IMR-90 (cell line): Measurements from ENCODE around the gene PCYT1A.

Experiments
- BHLHE40 ChIP-seq: fragments of 150-350 bp; IDR thresholded peaks from 2 replicates; pipeline ENCODE4 v1.6.1; 2016; ENCODE audit warnings: mild to moderate bottlenecking, low read depth, low read length
- POLR2A ChIP-seq: IDR thresholded peaks from 2 replicates; pipeline ENCODE4 v1.6.1; 2012; ENCODE audit warnings: mild to moderate bottlenecking, low read depth, low read length
- TF ChIP-seq, protein P1 (sequence below): conservative IDR thresholded peaks from 2 replicates; pipeline ENCODE4 v1.5.1; 2012; ENCODE audit warnings: mild to moderate bottlenecking, low read depth, low read length, improper control_type of control experiment

DNA sequence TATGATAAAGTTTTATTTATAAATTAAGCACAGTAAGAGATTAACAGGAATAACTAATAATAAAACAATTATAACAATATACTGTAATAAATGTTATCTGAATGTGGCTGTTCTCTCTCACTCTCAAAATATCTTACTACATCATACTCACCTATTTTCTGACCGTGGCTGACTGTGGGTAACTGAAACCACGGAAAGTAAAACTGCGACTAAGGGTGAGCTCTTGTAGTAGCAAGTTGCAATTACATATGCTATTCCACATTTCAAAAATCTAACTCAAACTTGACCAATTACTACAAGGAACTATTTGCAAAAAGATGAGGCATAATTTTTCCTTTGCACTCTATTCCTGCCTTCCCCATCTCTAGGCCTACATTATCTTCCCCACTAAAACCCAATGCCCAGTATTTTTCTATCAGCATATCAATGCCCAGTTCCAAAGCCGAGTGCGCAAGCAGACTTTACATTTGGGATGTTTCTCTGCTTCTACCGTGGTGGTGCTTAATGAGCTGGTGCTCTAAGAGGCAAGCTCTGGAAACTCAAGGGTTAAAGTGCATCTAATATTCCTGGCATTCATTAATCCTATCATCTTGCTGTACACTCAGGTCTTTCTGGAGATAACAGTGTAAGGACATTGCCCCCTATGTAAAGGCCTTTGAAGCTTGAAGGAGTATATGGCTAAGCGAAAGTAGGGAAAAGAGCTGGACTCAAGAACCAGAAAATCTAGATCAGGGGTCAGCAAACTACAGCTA lies 6.7 kb downstream of the PCYT1A start:
- no peak for TF ChIP-seq POLR2A
- TF ChIP-seq, protein P1, sequence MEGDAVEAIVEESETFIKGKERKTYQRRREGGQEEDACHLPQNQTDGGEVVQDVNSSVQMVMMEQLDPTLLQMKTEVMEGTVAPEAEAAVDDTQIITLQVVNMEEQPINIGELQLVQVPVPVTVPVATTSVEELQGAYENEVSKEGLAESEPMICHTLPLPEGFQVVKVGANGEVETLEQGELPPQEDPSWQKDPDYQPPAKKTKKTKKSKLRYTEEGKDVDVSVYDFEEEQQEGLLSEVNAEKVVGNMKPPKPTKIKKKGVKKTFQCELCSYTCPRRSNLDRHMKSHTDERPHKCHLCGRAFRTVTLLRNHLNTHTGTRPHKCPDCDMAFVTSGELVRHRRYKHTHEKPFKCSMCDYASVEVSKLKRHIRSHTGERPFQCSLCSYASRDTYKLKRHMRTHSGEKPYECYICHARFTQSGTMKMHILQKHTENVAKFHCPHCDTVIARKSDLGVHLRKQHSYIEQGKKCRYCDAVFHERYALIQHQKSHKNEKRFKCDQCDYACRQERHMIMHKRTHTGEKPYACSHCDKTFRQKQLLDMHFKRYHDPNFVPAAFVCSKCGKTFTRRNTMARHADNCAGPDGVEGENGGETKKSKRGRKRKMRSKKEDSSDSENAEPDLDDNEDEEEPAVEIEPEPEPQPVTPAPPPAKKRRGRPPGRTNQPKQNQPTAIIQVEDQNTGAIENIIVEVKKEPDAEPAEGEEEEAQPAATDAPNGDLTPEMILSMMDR, result no peak
- TF ChIP-seq BHLHE40, result no peak
